ENCODE measurements around the gene NSUN4. TPM values are rescaled to one million over a fixed set of nuclear protein-coding genes. Genes with fewer than 3 reads are reported as not detected.
A peak's percentile ranks its signal among the peaks of the same experiment; 100 is the strongest.
"Not testable (repeated sequence)": the region's sequence is repeated elsewhere in the genome, so short reads cannot be mapped to it uniquely, and the experiment has no call there.

The NSUN4 gene
- total RNA-seq, 1 donor from 2014 or later, result 7.7 TPM

DNA sequence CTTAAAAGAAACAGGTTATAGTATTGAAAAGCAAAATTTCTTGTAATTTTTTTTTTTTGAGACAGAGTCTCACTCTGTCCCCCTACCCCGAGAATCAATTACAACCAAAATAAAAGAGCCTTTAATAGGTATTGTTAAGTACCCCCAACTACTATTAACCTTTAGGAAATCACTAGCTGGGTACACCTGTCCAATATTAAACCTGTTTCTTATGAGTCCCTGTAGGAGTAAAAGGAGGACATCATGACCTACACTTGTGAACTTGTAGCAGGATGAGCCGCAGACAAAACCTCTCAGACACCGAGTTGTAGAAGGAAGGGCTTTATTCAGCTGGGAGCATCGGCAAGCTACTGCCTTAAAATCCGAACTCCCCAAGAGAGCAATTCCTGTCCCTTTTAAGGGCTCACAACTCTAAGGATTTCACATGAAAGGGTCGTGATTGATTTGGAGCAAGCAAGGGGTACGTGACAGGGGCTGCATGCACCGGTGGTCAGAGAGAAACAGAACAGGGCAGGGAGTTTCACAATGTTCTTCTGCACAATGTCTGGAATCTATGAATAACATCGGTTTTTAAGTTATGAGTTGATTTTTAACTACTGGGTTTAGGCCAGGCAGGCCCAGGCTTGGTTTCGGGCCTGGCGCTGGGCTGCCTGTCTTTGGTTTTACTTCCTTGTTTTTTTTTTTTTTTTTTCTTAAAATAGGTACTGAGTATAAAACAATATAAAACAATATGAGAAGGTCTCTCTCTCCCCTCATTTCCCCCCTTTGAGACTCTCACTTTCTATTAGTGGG, 15.1 kb upstream of the NSUN4 start:
- not testable (repeated sequence) for FAIRE-seq; DNase-seq (ENCODE audit: low spot score in 2 of 2)

DNA sequence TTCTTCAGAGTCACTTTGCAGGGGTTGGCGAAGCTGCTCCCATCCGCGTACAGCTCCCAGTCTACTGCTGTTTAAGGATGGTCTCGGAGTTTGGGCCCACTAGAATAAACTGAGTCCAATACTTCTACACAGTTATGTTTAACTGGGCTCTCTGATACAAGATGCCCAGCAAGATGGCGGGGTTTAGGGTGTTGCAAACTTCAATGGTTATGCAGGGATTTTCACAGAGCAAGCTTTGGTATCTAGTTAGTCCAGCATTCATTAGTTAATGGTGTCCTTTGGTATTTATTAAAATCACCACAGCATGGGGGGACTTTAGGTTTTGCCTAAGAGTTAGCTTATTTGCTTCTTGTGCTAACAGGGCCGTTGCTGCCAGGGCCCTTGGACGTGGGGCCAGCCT, 12.4 kb upstream of the NSUN4 start:
- not testable (repeated sequence) for FAIRE-seq; DNase-seq (ENCODE audit: low spot score in 2 of 2)

DNA sequence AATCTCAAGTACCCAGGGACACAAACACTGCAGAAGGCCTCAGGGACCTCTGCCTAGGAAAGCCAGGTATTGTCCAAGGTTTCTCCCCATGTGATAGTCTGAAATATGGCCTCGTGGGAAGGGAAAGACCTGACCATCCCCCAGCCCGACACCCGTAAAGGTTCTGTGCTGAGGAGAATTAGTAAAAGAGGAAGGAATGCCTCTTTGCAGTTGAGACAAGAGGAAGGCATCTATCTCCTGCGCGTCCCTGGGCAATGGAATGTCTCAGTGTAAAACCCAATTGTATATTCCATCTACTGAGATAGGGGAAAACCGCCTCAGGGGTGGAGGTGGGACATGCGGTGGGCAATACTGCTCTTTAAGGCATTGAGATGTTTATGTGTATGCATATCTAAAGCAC, 10.8 kb upstream of the NSUN4 start:
- not testable (repeated sequence) for FAIRE-seq; DNase-seq (ENCODE audit: low spot score in 2 of 2)

DNA sequence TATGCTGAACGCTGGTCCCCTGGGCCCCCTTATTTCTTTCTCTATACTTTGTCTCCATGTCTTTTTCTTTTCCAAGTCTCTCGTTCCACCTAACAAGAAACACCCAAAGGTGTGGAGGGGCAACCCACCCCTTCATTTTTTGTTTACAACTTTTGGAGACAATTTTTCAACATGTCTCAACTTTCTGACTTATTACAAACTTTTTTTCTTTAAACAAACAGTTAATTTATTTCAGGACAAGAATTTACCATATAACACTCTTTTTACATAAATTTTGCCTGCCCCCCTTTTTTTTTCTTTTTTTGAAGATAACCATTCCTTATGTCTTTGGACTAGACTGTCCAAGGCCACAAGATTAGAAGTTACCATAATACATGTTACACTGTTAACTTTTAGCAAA, 10.2 kb upstream of the NSUN4 start:
- FAIRE-seq; DNase-seq (ENCODE audit: low spot score in 2 of 2): not testable (repeated sequence)

DNA sequence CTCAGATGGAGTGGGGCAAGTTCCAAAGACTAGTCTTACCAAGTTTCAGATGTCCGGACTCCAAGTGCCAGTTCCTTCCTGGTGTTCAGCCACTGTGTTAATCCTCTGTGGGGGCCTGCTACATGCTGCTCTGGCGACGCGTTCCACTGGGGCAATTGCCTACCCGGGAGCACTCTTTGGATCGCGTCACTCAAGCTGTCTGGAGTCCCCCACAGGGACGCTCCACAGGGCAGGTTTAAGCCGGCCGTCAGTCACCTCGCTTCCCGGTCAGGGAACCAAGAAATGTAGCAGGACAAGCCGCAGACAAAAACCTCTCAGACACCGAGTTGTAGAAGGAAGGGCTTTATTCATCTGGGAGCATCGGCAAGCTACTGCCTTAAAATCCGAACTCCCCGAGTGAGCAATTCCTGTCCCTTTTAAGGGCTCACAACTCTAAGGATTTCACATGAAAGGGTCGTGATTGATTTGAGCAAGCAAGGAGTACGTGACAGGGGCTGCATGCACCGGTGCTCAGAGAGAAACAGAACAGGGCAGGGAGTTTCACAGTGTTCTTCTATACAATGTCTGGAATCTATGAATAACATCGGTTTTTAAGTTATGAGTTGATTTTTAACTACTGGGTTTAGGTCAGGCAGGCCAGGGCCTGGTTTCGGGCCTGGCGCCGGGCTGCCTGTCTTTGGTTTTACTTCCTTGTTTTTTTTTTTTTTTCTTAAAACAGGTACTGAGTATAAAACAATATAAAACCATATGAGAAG, 8.6 kb upstream of the NSUN4 start:
- FAIRE-seq; DNase-seq (ENCODE audit: low spot score in 2 of 2): not testable (repeated sequence)

DNA sequence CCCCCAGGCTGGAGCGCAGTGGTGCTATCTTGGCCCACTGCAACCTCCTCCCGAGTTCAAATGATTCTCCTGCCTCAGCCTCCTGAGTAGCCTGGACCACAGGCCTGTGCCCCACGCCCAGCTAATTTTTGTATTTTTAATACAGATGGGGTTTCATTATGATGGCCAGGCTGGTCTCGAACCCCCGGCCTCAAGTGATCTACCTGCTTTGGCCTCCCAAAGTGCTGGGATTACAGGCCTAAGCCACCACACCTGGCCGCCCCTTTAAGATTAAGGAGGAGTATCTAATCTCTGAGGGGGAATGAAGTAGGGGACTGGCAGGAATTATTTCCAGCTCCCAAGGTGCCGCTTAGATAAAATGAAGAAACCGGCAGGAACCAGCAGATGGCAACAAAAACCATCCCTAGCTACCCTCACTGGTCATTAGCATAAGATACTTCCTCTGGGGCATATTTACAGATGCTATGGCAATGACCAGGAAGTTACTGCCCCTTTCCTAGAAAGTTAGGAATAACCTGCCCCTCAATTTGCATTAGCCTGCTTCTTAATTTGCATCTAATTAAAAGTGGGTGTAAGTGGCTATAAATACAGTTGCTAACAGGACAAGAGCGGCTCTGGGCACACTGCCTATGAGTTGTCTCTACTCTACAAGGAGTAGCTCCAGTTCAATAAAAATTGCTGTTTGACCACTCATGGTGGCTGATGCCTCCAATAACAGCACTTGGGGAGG, 7.1 kb upstream of the NSUN4 start:
- FAIRE-seq, result no peak

DNA sequence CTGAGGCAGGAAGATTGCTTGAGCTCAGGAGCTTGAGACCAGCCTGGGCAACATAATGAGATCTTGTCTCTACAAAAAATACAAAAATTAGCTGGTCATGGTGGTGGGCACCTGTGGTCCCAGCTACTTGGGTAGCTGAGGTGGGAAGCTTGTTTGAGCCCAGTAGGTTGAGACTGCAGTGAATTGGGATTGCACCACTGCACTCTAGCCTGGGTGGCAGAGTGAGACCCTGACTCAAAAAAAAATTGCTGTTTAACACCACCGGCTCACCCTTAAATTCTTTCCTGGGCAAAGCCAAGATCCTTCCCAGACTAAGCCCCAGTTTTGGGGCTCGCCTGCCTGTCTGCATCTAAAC, 6.6 kb upstream of the NSUN4 start:
- FAIRE-seq (no peak), DNase-seq (ENCODE audit: low spot score in 2 of 2) (no peak)

More for the DNA sequence above, 7.1 kb upstream of the NSUN4 start:
- DNase-seq (ENCODE audit: low spot score in 2 of 2), result peak in 1 of 2 donors; percentile 25

DNA sequence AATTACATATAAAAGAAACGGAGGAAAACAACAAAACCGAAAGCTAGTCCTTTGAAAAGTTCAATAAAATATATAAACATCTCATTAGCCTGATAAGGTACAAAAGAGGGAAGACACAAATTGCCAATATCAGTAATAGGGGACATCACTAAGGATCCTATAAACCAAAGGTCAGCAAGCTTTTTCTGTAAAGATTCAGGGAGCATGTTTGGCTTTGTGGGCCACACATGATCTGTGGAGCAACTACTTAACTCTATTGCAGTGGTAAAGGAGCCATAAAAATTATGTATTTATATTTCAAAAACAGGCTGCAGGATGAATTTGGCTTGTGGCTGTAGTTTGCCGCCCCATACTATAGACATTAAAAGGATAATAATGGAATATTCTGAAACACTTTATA, 5.5 kb upstream of the NSUN4 start:
- FAIRE-seq (no peak), DNase-seq (ENCODE audit: low spot score in 2 of 2) (no peak)

DNA sequence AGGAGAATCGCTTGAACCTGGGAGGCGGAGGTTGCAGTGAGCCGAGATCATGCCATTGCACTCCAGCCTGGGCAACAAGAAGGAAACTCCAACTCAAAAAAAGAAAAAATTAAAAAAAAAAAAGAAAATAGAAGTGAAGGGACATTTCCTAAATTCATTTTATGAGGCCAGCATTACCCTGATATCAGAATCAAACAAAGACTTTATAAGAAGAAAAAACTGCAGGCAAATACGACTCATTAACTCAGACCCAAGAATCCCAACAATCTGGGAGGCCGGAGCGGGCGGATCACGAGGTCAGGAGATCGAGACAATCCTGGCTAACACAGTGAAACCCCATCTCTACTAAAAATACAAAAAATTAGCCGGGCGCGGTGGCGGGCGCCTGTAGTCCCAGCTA, 3.2 kb upstream of the NSUN4 start:
- FAIRE-seq; DNase-seq (ENCODE audit: low spot score in 2 of 2): not testable (repeated sequence)

DNA sequence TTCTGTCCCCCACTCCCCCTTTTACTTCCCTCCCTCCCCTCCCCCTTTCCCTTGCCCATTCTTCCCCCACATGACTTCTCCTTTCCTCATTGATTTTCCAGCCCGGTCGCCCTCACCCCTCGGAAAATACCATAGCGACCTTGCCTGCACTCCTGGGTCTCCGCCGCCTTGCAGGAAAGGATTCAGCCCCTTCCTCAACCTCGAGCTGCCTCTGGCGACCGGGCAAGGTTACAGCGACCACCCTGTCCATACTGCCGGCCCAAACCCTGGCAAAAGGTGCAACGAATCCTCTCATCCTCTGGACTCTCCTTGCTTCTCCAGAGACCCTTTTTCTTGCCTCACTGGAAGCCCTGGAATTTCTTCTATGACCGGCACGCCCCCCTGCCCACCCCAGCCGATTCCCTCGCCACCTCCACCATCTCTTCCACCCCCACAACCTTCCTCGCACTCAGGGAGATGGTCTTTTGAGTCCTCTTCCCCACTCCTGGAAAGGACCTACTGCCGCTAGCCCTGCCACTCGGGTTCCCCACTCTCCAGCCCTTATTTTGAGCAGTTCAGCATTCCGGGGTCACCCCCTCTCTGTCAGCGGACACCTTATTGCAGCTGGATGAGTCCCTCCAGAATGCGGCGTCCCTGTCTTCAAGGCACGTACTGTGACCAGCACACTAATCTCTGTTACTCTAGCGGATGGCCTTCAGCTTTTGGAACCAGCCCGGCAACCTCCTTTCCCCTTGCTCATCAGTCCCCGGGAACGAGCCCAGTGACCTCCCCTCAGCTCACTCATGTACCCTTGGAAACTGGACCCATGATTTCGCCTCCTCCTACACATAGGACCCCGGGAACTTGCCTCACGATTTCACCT, 846 bp downstream of the NSUN4 start:
- no peak for DNase-seq (ENCODE audit: low spot score in 2 of 2)
- no peak for FAIRE-seq

DNA sequence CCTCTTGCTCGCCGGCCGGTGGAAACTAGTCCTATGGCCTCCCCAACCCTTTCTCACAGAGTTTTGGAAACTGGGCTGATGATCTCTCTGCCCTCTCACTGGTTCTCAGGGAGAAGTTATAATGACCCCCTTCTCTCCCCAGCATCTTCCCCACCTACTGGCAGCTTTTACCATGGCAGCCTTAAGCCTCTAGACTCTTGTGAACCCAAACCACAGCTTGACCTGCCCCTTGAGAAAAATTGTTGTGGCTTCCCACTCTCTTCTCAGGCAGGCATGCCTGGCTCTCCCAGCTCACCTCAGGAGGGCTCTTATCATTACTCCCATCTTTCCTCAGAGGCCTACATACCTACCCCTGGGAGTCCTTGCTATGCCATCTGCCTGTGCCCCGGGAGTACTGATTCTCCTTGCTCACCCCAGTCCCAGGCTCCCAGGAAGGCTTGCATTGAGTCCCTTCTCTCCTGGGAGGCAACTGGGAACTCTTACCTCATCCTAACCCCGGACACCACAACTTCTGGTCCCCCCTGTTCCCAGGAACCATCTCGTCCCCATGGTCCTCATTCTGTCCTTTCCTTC, 1.6 kb downstream of the NSUN4 start:
- DNase-seq (ENCODE audit: low spot score in 2 of 2), result no peak
- FAIRE-seq, result no peak

DNA sequence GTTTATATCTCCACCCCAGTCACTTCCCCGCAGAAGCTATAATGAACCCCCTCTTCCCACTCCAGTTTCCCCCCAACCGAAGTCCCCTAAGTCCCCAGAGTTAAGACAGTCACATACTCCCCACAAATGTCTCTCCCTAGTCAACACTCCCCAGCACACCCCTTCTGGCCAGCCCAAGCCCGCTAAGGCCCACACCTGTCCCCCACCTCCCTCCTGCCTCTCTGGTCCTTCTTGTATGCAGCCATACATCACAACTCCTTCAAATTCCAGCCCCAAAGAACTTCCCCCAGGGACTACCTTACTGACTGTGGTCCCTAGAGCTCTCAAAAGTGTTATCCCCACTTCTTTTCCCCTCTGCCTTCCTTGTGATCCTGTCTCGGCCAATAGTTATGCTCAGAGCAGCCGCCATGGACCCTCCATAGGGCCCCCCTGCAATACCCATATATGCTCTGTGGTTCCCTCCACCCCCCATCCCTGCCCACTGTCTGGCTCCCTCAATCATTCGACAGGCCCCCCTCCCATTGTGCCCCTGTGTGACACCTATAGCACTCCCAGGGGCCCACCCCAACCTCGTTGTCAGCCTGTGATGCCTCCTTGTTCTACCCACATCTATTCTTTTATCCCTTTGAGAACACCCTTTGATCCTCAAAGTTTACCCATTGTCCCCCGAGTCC, 2.2 kb downstream of the NSUN4 start:
- DNase-seq (ENCODE audit: low spot score in 2 of 2), result no peak
- no peak for FAIRE-seq

DNA sequence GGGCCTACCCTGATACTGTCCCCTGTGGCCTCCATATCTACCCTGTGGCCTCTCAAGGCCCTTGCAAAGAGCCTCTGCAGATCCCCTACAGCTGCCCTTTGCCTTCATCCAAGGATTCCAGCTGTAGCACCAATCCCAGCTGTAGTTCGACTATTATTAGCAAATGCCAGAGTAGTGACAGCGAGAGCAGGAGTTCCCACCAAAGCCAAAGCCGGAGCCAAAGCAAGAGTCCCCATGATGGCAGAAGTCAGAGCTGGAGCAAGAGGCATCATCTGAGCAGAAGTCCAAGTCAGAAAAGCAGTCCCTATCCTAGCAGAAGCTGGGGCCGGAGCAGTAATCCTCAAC, 2.7 kb downstream of the NSUN4 start:
- DNase-seq (ENCODE audit: low spot score in 2 of 2) (no peak), FAIRE-seq (no peak)

DNA sequence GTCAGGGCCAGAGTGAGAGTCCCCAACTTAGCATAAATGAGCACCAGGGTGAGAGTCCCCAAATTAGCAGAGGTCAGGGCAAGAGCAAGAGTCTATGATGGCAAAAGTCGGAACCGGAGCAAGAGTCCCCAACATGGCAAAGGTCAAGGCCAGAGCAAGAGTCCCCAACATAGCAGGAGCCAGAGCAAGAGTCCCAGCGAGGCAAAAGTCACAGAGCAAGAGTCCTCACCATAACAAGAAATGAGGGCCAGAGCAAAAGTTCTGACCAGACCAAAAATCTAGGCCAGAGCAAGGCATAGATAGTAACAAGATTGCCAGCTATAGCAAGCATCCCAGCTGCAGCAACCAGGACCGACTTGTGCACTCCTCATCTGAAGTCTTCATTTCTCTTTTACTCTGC, 3.1 kb downstream of the NSUN4 start:
- FAIRE-seq, result no peak

DNA sequence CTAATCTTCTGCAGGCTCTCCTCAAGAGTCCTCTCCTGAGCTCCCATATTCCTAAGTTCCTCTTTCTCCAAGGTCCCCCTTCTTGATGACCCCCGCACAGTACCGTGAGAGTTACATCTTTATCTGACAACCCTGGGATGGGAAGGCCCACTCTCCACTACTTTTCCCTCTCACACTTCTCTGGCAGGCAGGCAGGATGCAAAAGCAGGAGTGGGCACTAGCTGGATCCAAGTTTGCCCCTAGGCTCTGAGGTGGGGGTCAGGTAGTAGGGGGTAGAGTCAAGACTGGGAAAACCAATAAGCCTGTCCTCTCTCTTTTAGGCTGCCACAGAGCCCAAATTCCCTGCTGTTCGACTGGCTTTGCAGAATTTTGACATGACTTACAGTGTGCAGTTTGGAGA, 3.9 kb downstream of the NSUN4 start:
- DNase-seq (ENCODE audit: low spot score in 2 of 2), result no peak
- FAIRE-seq, result no peak

More for the DNA sequence above, 3.1 kb downstream of the NSUN4 start:
- no peak for DNase-seq (ENCODE audit: low spot score in 2 of 2)

DNA sequence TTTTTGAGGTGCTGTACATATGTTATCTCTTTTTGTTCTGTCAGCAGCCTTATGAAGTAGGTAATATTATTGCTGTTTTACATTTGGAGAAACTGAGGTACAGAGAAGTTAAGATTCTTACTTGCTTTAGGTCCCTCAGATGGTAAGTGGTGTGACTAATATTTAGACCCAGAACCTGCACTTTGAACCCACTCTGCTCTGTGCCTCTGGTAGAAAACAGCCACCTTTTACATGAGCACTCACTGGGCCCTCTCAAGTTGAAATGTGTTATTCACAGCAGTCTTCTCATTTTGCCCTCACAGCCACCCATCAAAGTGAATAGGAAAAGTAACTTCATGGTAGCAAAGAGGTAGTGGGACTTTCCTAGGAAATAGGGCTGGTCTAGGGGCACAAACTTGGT, 4.7 kb downstream of the NSUN4 start:
- FAIRE-seq (no peak), DNase-seq (ENCODE audit: low spot score in 2 of 2) (no peak)

DNA sequence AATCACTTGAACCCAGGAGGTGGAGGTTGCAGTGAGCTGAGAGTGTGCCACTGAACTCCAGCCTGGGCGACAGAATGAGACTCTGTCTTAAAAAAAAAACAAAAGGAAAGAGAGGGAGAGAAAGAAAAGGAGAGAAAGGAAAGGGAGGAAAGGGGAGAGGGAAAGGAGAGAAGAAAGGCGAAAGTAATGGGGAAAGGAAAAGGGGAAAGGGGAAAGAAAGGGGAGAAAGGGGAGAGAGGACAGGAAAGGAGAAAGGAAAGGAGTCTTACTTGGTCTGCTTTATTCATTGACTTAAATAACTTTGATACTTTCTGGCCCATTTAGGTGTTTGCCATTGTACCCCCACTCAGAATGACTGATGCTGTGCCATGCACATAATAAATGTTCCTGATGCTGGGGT, 11.8 kb downstream of the NSUN4 start:
- no peak for FAIRE-seq

DNA sequence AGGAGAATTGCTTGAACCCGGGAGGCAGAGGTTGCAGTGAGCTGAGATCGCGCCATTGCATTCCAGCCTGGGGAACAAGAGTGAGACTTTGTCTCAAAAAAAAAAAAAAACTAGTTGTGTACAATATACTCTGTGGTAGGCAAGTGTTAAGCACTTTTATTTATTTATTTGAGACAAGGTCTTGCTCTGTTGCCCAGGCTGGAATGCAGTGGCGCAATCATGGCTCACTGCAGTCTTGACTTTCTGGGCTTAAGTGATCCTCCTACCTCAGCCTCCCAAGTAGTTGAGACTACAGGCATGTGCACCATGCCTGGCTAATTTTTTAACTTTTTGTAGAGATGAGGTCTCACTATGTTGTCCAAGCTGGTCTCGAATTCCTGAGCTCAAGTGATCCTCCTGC, 15.3 kb downstream of the NSUN4 start:
- FAIRE-seq; DNase-seq (ENCODE audit: low spot score in 2 of 2): not testable (repeated sequence)

More for the DNA sequence above, 11.8 kb downstream of the NSUN4 start:
- DNase-seq (ENCODE audit: low spot score in 2 of 2), result no peak

DNA sequence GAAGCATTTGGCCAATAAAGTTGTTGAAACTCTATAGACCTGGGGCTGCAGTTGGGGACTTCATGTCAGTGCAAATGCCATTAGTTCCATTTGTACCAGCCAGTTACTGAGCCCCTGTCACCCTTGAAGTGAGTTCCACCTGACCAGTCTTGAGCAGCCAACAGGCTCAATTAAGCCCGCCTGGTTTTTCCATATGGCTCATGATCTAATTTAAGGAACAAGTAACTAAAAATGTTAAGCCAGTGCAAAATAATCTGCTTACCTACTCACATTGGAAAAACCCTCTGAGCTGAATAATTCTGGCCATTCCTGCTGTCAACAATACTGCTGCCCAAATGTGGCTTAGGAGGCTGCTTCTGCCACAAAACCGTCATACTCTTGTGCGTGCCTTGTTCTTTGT, 21.6 kb downstream of the NSUN4 start:
- no peak for FAIRE-seq
- no peak for DNase-seq (ENCODE audit: low spot score in 2 of 2)

All from frontal cortex (tissue), 4 donors.